ENCODE data around the gene PFN1.

Gene PFN1

DNA sequence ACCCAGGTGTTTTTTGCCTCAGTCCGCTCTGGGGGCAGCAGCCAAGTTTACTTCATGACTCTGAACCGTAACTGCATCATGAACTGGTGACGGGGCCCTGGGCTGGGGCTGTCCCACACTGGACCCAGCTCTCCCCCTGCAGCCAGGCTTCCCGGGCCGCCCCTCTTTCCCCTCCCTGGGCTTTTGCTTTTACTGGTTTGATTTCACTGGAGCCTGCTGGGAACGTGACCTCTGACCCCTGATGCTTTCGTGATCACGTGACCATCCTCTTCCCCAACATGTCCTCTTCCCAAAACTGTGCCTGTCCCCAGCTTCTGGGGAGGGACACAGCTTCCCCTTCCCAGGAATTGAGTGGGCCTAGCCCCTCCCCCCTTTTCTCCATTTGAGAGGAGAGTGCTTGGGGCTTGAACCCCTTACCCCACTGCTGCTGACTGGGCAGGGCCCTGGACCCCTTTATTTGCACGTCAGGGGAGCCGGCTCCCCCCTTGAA is 51.1 kb downstream of the PFN1 start:
- Histone ChIP-seq H3K4me3 (ENCODE audit: insufficient read depth in 1 of 2, low read depth in 1 of 2, low read length in 2 of 2) (no peak overlapping the region), H2AFZ (ENCODE audit: low read depth, low read length) (no peak overlapping the region), H3K27ac (ENCODE audit: low read length, poor library complexity, severe bottlenecking) (no peak overlapping the region), H2BK120ac (ENCODE audit: low read depth, low read length) (no peak overlapping the region), H2AK5ac (ENCODE audit: low read length, severe bottlenecking) (no peak overlapping the region), H3K4me2 (ENCODE audit: low read length, poor library complexity, severe bottlenecking) (no peak overlapping the region), H3K4me1 (ENCODE audit: control insufficient read depth, insufficient read depth, low read depth, low read length) (peaks cover 8% of the 10 kb centered on the region), H3K9ac (ENCODE audit: low read length) (no peak overlapping the region), H3K23ac (ENCODE audit: low read length in 2 of 2) (no peak overlapping the region), H3K9me3 (ENCODE audit: control insufficient read depth, low read length) (no peaks in the 10 kb centered on the region), H2BK15ac (ENCODE audit: low read depth, poor library complexity, severe bottlenecking) (no peak overlapping the region), H3K27me3 (ENCODE audit: control insufficient read depth in 1 of 2, insufficient read depth in 1 of 2, low read length in 2 of 2) (peaks cover 0 to 16% of the 10 kb centered on the region in 2 experiments), H3K18ac (ENCODE audit: low read depth in 1 of 2, low read length in 2 of 2) (no peak overlapping the region), H3K4ac (ENCODE audit: low read depth in 1 of 2, low read length in 2 of 2) (no peak overlapping the region), H2BK12ac (ENCODE audit: low read length in 2 of 2) (no peak overlapping the region), H2BK5ac (ENCODE audit: low read depth, low read length, poor library complexity, severe bottlenecking) (no peak overlapping the region), H4K91ac (ENCODE audit: low read length) (no peak overlapping the region), H3K36me3 (ENCODE audit: control insufficient read depth in 1 of 2, insufficient read depth in 2 of 2, low read depth in 1 of 2, low read length in 2 of 2) (peaks cover 49 to 99% of the 10 kb centered on the region in 2 experiments), H4K8ac (ENCODE audit: low read length) (no peak overlapping the region), H3K79me1 (replicated peaks; ENCODE audit: low read length, poor library complexity, severe bottlenecking) (peaks cover 2% of the 10 kb centered on the region), H3K14ac (ENCODE audit: low read length in 2 of 2) (no peak overlapping the region)
- no peak for DNase-seq
- 91% methylated on average over 10 of the region's 10 CpGs for WGBS

DNA sequence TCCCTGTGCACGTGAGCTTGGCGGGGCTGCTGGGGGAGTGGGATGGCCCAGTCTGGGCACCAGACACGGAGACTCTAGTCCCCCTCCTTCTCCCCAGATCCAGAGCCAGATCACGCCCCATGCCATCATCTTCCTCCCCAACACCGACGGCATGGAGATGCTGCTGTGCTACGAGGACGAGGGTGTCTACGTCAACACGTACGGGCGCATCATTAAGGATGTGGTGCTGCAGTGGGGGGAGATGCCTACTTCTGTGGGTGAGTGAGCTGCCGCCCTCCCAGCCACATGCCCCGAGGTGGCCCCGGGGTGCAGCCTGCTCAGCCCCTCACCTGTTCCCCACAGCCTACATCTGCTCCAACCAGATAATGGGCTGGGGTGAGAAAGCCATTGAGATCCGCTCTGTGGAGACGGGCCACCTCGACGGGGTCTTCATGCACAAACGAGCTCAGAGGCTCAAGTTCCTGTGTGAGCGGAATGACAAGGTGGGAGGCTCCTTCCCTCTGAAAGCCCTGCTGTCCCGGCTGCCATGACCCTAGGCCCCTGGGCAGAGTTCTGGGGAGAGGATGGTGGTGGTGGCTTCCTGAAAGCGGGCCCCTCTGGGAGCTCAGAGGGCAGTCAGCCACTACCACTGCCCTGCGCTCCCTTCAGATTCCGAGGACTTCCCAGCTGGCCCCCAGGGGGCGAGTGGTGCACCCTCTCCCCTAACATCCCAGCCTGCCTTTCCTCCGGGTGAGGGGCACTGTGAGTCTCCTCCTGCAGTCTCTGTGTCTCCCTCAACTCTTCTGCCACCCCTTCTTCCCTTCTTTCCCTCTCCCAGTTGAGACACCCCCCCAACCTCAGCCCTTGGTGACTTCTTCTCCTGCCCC is 51.8 kb downstream of the PFN1 start:
- Histone ChIP-seq H3K9me3 (ENCODE audit: control insufficient read depth, low read length) (no peaks in the 10 kb centered on the region), H4K91ac (ENCODE audit: low read length) (peak overlapping the region; percentile 57), H3K9ac (ENCODE audit: low read length) (no peak overlapping the region), H2BK15ac (ENCODE audit: low read depth, poor library complexity, severe bottlenecking) (no peak overlapping the region), H2AFZ (ENCODE audit: low read depth, low read length) (no peak overlapping the region), H3K27me3 (ENCODE audit: control insufficient read depth in 1 of 2, insufficient read depth in 1 of 2, low read length in 2 of 2) (peaks cover 0 to 14% of the 10 kb centered on the region in 2 experiments), H2BK12ac (ENCODE audit: low read length in 2 of 2) (no peak overlapping the region), H2AK5ac (ENCODE audit: low read length, severe bottlenecking) (no peak overlapping the region), H3K4me2 (ENCODE audit: low read length, poor library complexity, severe bottlenecking) (no peak overlapping the region), H3K79me1 (replicated peaks; ENCODE audit: low read length, poor library complexity, severe bottlenecking) (peaks cover 3% of the 10 kb centered on the region), H3K27ac (ENCODE audit: low read length, poor library complexity, severe bottlenecking) (no peak overlapping the region), H3K4ac (ENCODE audit: low read depth in 1 of 2, low read length in 2 of 2) (no peak overlapping the region), H3K18ac (ENCODE audit: low read depth in 1 of 2, low read length in 2 of 2) (no peak overlapping the region), H4K8ac (ENCODE audit: low read length) (peak overlapping the region; percentile 45), H3K36me3 (ENCODE audit: control insufficient read depth in 1 of 2, insufficient read depth in 2 of 2, low read depth in 1 of 2, low read length in 2 of 2) (peaks cover 54 to 99% of the 10 kb centered on the region in 2 experiments), H3K4me3 (ENCODE audit: insufficient read depth in 1 of 2, low read depth in 1 of 2, low read length in 2 of 2) (no peak overlapping the region), H3K23ac (ENCODE audit: low read length in 2 of 2) (no peak overlapping the region), H2BK5ac (ENCODE audit: low read depth, low read length, poor library complexity, severe bottlenecking) (no peak overlapping the region), H2BK120ac (ENCODE audit: low read depth, low read length) (no peak overlapping the region), H3K14ac (ENCODE audit: low read length in 2 of 2) (no peak overlapping the region), H3K4me1 (ENCODE audit: control insufficient read depth, insufficient read depth, low read depth, low read length) (peaks cover 8% of the 10 kb centered on the region)
- 97% methylated on average over 27 of the region's 27 CpGs for WGBS
- DNase-seq = no peak

DNA sequence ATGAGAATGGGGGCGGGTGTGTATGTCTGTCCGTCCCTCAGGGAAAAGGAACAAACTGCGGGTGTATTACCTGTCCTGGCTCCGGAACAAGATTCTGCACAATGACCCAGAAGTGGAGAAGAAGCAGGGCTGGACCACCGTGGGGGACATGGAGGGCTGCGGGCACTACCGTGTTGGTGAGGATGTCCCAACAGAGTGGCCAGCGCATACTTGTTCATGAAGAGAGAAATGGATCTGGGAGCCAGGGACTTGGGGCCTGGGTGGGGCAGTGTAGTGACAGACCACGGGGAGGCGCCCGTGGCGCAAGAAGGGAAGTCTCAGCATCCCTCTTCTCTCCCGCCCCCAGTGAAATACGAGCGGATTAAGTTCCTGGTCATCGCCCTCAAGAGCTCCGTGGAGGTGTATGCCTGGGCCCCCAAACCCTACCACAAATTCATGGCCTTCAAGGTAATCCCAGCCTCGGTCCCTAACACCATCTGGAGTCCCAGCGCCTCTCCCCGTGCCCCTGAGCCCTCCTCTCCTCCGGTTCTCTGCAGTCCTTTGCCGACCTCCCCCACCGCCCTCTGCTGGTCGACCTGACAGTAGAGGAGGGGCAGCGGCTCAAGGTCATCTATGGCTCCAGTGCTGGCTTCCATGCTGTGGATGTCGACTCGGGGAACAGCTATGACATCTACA is 52.5 kb downstream of the PFN1 start:
- H3K9me3 ChIP-seq (ENCODE audit: control insufficient read depth, low read length) = no peaks in the 10 kb centered on the region

More for the DNA sequence above, 52.5 kb downstream of the PFN1 start:
- no peak overlapping the region for H2BK5ac ChIP-seq (ENCODE audit: low read depth, low read length, poor library complexity, severe bottlenecking)
- no peak overlapping the region for H3K18ac ChIP-seq (ENCODE audit: low read depth in 1 of 2, low read length in 2 of 2)
- H3K4me2 ChIP-seq (ENCODE audit: low read length, poor library complexity, severe bottlenecking) = no peak overlapping the region
- no peak overlapping the region for H2BK120ac ChIP-seq (ENCODE audit: low read depth, low read length)
- H4K91ac ChIP-seq (ENCODE audit: low read length) = no peak overlapping the region
- no peak overlapping the region for H3K9ac ChIP-seq (ENCODE audit: low read length)
- H3K27me3 ChIP-seq (ENCODE audit: control insufficient read depth in 1 of 2, insufficient read depth in 1 of 2, low read length in 2 of 2) = peaks cover 0 to 14% of the 10 kb centered on the region in 2 experiments
- H3K23ac ChIP-seq (ENCODE audit: low read length in 2 of 2) = no peak overlapping the region
- peaks cover 8% of the 10 kb centered on the region for H3K4me1 ChIP-seq (ENCODE audit: control insufficient read depth, insufficient read depth, low read depth, low read length)
- peaks cover 62 to 99% of the 10 kb centered on the region in 2 experiments for H3K36me3 ChIP-seq (ENCODE audit: control insufficient read depth in 1 of 2, insufficient read depth in 2 of 2, low read depth in 1 of 2, low read length in 2 of 2)
- H3K4ac ChIP-seq (ENCODE audit: low read depth in 1 of 2, low read length in 2 of 2) = no peak overlapping the region
- H3K4me3 ChIP-seq (ENCODE audit: insufficient read depth in 1 of 2, low read depth in 1 of 2, low read length in 2 of 2) = no peak overlapping the region
- no peak overlapping the region for H3K27ac ChIP-seq (ENCODE audit: low read length, poor library complexity, severe bottlenecking)
- no peak for DNase-seq
- no peak overlapping the region for H2AFZ ChIP-seq (ENCODE audit: low read depth, low read length)
- H3K79me1 ChIP-seq (replicated peaks; ENCODE audit: low read length, poor library complexity, severe bottlenecking) = peaks cover 3% of the 10 kb centered on the region
- no peak overlapping the region for H2BK12ac ChIP-seq (ENCODE audit: low read length in 2 of 2)
- no peak overlapping the region for H3K14ac ChIP-seq (ENCODE audit: low read length in 2 of 2)
- peak overlapping the region; percentile 45 for H4K8ac ChIP-seq (ENCODE audit: low read length)
- 82% methylated on average over 27 of the region's 27 CpGs for WGBS
- H2AK5ac ChIP-seq (ENCODE audit: low read length, severe bottlenecking) = no peak overlapping the region
- no peak overlapping the region for H2BK15ac ChIP-seq (ENCODE audit: low read depth, poor library complexity, severe bottlenecking)

Measured in mesenchymal stem cell (in vitro differentiated cells and primary cell).